Duodenal mucosa (tissue), 2 donors: ENCODE data around the gene NDUFAB1.

Source experiments
- H3K27ac ChIP-seq: one replicate; pipeline ENCODE4 v1.7.0; 2013; ENCODE audit warnings: low read depth, low read length
- H3K27me3 ChIP-seq, 2 donors: one replicate each; pipeline ENCODE4 v1.7.0; 2013; ENCODE audit warnings: low read length in 2 of 2, control low read depth in 1 of 2; ENCODE audit not compliant: insufficient read depth in 2 of 2, control insufficient read depth in 1 of 2
- H3K36me3 ChIP-seq, 2 donors: one replicate each; pipeline ENCODE4 v1.7.0; 2013; ENCODE audit warnings: low read length in 2 of 2, control low read depth in 1 of 2; ENCODE audit not compliant: insufficient read depth in 2 of 2, control insufficient read depth in 1 of 2
- H3K4me1 ChIP-seq, 2 donors: one replicate each; pipeline ENCODE4 v1.7.0; 2013; ENCODE audit warnings: low read length in 2 of 2, control low read depth in 1 of 2; ENCODE audit not compliant: insufficient read depth in 2 of 2, control insufficient read depth in 1 of 2
- H3K4me3 ChIP-seq, 2 donors: one replicate each; pipeline ENCODE4 v1.7.0; 2013; ENCODE audit warnings: low read length in 2 of 2, low read depth in 1 of 2
- H3K9ac ChIP-seq, 2 donors: one replicate each; pipeline ENCODE4 v1.7.0; 2013; ENCODE audit warnings: low read length in 2 of 2, low read depth in 1 of 2
- H3K9me3 ChIP-seq, 2 donors: one replicate each; pipeline ENCODE4 v1.7.0; 2013; ENCODE audit warnings: low read length in 2 of 2, control low read depth in 1 of 2; ENCODE audit not compliant: control insufficient read depth in 1 of 2

Gene NDUFAB1

DNA sequence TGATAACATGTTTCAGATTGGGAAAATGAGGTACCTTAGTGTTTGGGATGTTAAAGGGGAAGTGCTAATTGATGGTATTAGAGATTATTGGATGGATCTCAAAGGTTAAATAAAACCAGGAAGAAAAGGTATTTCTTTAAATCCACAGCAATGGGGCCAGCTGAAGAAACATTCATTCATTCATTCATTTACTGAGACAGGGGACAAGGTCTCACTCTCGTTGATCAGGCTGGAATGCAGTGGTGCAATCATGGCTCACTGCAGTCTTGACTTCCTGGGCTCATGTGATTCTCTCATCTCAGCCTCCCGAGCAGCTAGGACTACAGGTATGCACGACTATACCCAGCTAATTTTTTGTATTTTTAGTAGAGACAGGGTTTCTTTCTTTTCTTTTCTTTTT, 58.7 kb downstream of the NDUFAB1 start:
- Histone ChIP-seq H3K9ac (no peak overlapping the region), H3K9me3 (no peaks in the 10 kb centered on the region), H3K4me3 (no peak overlapping the region), H3K27ac (no peak overlapping the region), H3K27me3 (no peaks in the 10 kb centered on the region), H3K4me1 (no peaks in the 10 kb centered on the region), H3K36me3 (peaks cover 12 to 58% of the 10 kb centered on the region in 2 donors)

DNA sequence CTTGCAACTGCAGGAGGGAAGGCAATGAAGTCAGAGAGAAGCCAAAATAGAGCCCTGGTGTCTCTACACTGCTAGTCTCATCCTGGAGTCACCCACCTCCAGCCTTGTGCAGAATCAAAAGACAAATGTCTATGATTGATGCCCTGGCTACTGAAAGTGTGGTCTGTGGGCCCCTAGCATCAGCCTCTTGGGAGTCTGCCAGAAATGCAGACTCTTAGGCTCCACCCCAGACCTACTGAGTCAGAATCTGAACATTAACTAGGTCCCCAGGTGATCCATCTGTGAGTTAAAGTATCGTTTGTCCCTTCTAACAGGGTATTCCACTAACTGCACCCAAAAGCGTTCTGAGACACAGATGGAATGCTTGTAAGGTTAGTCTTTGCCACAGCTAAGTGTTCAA, 60.2 kb downstream of the NDUFAB1 start:
- Histone ChIP-seq H3K36me3 (peaks cover 12 to 59% of the 10 kb centered on the region in 2 donors), H3K4me3 (no peak overlapping the region), H3K9ac (no peak overlapping the region), H3K9me3 (no peaks in the 10 kb centered on the region), H3K4me1 (no peaks in the 10 kb centered on the region), H3K27ac (no peak overlapping the region), H3K27me3 (no peaks in the 10 kb centered on the region)

DNA sequence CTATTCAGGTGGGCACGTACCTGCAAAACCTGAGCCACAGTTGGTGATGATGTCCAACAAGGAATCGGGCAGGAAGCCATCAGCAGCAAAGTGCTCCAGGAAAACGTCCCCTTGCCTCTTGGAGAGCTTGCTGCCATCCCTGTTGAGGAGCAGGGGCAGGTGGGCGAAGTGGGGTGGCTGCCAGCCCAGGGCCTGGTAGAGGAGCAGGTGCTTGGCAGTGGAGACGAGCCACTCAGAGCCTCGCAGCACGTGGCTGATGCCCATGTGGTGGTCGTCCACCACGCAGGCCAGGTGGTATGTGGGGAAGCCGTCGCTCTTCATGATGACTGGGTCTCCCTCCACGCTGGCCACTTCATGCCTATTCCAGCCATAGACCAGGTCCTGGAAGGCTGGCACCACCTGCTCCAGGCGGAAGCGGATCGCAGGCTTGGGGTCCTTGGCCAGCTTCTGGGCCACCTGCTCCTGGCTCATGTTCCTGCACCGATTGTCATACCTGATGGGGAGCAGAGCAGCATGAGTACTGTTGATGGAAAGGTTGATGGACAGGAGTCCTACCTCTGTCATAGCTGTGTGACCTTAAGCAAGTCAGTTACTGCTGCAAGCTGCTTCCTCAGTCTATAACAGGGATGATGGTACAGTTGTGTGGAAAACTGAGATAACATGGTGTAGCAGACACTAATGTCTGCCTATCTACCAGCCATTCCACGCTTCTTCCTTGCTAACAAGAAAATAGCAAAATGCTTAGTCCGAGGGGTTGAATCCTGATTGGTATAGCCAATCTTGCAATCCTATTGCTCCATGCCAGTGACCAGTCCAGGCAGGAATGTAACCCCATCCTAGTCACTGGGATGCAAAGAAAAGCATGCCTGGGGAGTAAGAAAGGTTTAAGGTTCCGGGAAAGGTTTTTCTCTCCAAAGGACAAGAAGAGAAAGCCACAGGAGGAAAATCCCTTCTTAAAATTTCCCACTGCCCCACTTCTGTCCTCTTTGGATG, 61.0 kb downstream of the NDUFAB1 start:
- no peak overlapping the region for H3K27ac ChIP-seq
- peaks cover 12 to 56% of the 10 kb centered on the region in 2 donors for H3K36me3 ChIP-seq
- no peak overlapping the region for H3K9ac ChIP-seq
- H3K9me3 ChIP-seq, result no peaks in the 10 kb centered on the region
- H3K4me1 ChIP-seq, result no peaks in the 10 kb centered on the region
- no peak overlapping the region for H3K4me3 ChIP-seq
- H3K27me3 ChIP-seq, result no peaks in the 10 kb centered on the region

DNA sequence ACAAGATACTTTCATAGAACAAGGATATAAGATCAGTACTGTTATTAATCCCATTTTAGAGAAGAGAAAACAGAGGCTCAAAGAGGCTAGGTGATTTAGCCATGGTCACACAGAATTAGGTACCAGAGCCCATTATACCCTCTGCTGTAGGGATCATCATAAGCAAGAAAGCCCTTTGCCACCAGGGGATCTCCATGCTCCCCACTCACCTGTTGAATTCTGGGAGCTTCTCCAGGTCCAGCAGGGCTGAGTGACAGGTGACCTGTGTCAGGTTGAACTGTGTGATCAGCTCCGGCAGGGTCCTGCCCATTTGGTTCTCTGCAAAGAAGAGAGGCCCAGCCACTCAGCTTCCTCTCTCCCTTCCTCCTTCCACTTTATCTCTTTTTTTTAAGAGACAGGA, 63.7 kb downstream of the NDUFAB1 start:
- Histone ChIP-seq H3K9me3 (no peaks in the 10 kb centered on the region), H3K36me3 (peaks cover 22 to 69% of the 10 kb centered on the region in 2 donors), H3K27me3 (no peaks in the 10 kb centered on the region), H3K4me3 (no peak overlapping the region), H3K4me1 (no peaks in the 10 kb centered on the region), H3K27ac (no peak overlapping the region), H3K9ac (no peak overlapping the region)
